ENCODE measurements around the gene OBSCN. TPM values are rescaled to one million over a fixed set of nuclear protein-coding genes. Genes with fewer than 3 reads are reported as not detected.

OBSCN gene
- total and polyA plus RNA-seq, 5 donors: 144 to 234 (median 188) TPM

GRCh38 chr1:228210076-228210651 lies 2.3 kb downstream of the OBSCN start:
- DNase-seq (peak in 2 of 3 donors; percentile 62 to 68), ATAC-seq (peak in 1 of 2 donors; percentile 1)
- H3K4me3 ChIP-seq (ENCODE audit: low read length): no peak overlapping the region
- H3K27me3 ChIP-seq (ENCODE audit: control insufficient read depth, insufficient read depth): no peaks in the 10 kb centered on the region
- intact Hi-C loops (cut with DNase I): no loop called here
- no peaks in the 10 kb centered on the region for H3K9me3 ChIP-seq (ENCODE audit: control insufficient read depth, low read length)
- H3K4me1 ChIP-seq (ENCODE audit: control insufficient read depth, insufficient read depth, low read length): no peaks in the 10 kb centered on the region
- peak overlapping the region; percentile 55 for H3K27ac ChIP-seq (ENCODE audit: low read length)
- 65% methylated on average over 11 of the region's 11 CpGs for WGBS

- intact Hi-C loops (cut with DNase I): no loop called here
- ATAC-seq (no peak), DNase-seq (no peak)
- WGBS: 70% methylated on average over 16 of the region's 16 CpGs
- Histone ChIP-seq H3K27ac (ENCODE audit: low read length) (no peak overlapping the region), H3K27me3 (ENCODE audit: control insufficient read depth, insufficient read depth) (no peaks in the 10 kb centered on the region), H3K4me3 (ENCODE audit: low read length) (no peak overlapping the region), H3K4me1 (ENCODE audit: control insufficient read depth, insufficient read depth, low read length) (no peaks in the 10 kb centered on the region), H3K9me3 (ENCODE audit: control insufficient read depth, low read length) (no peaks in the 10 kb centered on the region)
Measured at GRCh38 chr1:228210712-228211530, 3.1 kb downstream of the OBSCN start.

GRCh38 chr1:228211531-228212414 lies 3.9 kb downstream of the OBSCN start:
- H3K9me3 ChIP-seq (ENCODE audit: control insufficient read depth, low read length): no peaks in the 10 kb centered on the region
- DNase-seq (no peak), ATAC-seq (no peak)
- no peaks in the 10 kb centered on the region for H3K27me3 ChIP-seq (ENCODE audit: control insufficient read depth, insufficient read depth)
- H3K4me3 ChIP-seq (ENCODE audit: low read length): no peak overlapping the region
- no peaks in the 10 kb centered on the region for H3K4me1 ChIP-seq (ENCODE audit: control insufficient read depth, insufficient read depth, low read length)
- intact Hi-C loops (cut with DNase I): no loop called here
- WGBS: 70% methylated on average over 96 of the region's 96 CpGs
- H3K27ac ChIP-seq (ENCODE audit: low read length): no peak overlapping the region

- ATAC-seq (no peak), DNase-seq (no peak)
- no peaks in the 10 kb centered on the region for H3K9me3 ChIP-seq (ENCODE audit: control insufficient read depth, low read length)
- intact Hi-C loops (cut with DNase I): no loop called here
- H3K27ac ChIP-seq (ENCODE audit: low read length): no peak overlapping the region
- no peaks in the 10 kb centered on the region for H3K27me3 ChIP-seq (ENCODE audit: control insufficient read depth, insufficient read depth)
- 32% methylated on average over 66 of the region's 66 CpGs for WGBS
- H3K4me3 ChIP-seq (ENCODE audit: low read length): no peak overlapping the region
- H3K4me1 ChIP-seq (ENCODE audit: control insufficient read depth, insufficient read depth, low read length): no peaks in the 10 kb centered on the region
Measured at GRCh38 chr1:228212415-228212965, 4.6 kb downstream of the OBSCN start.

GRCh38 chr1:228212966-228213844 lies 5.4 kb downstream of the OBSCN start:
- Histone ChIP-seq H3K27me3 (ENCODE audit: control insufficient read depth, insufficient read depth) (no peaks in the 10 kb centered on the region), H3K4me1 (ENCODE audit: control insufficient read depth, insufficient read depth, low read length) (no peaks in the 10 kb centered on the region), H3K9me3 (ENCODE audit: control insufficient read depth, low read length) (no peaks in the 10 kb centered on the region), H3K4me3 (ENCODE audit: low read length) (peak overlapping the region; percentile 3), H3K27ac (ENCODE audit: low read length) (no peak overlapping the region)
- ATAC-seq (peak; percentile 79 to 81), DNase-seq (peak; percentile 86 to 95 (median 95))
- intact Hi-C loops (cut with DNase I): no loop called here
- WGBS: 4% methylated on average over 67 of the region's 67 CpGs

- no peaks in the 10 kb centered on the region for H3K4me1 ChIP-seq (ENCODE audit: control insufficient read depth, insufficient read depth, low read length)
- H3K27ac ChIP-seq (ENCODE audit: low read length): no peak overlapping the region
- H3K4me3 ChIP-seq (ENCODE audit: low read length): peak overlapping the region; percentile 3
- intact Hi-C loops (cut with DNase I): no loop called here
- WGBS: 44% methylated on average over 48 of the region's 48 CpGs
- H3K27me3 ChIP-seq (ENCODE audit: control insufficient read depth, insufficient read depth): no peaks in the 10 kb centered on the region
- DNase-seq: peak in 1 of 3 donors; percentile 50
- ATAC-seq: peak in 1 of 2 donors; percentile 1
- no peaks in the 10 kb centered on the region for H3K9me3 ChIP-seq (ENCODE audit: control insufficient read depth, low read length)
Measured at GRCh38 chr1:228213917-228214808, 6.3 kb downstream of the OBSCN start.

GRCh38 chr1:228214921-228215662 lies 7.2 kb downstream of the OBSCN start:
- WGBS: 87% methylated on average over 23 of the region's 23 CpGs
- intact Hi-C loops (cut with DNase I): no loop called here

GRCh38 chr1:228215663-228216116 lies 7.8 kb downstream of the OBSCN start:
- Histone ChIP-seq H3K27me3 (ENCODE audit: control insufficient read depth, insufficient read depth) (no peaks in the 10 kb centered on the region), H3K27ac (ENCODE audit: low read length) (peak overlapping the region; percentile 8), H3K9me3 (ENCODE audit: control insufficient read depth, low read length) (no peaks in the 10 kb centered on the region), H3K4me1 (ENCODE audit: control insufficient read depth, insufficient read depth, low read length) (no peaks in the 10 kb centered on the region), H3K4me3 (ENCODE audit: low read length) (no peak overlapping the region)
- intact Hi-C loops (cut with DNase I): no loop called here
- DNase-seq (peak in 1 of 3 donors; percentile 49), ATAC-seq (no peak)
- WGBS: 92% methylated on average over 13 of the region's 13 CpGs

More at GRCh38 chr1:228214921-228215662, 7.2 kb downstream of the OBSCN start:
- H3K4me1 ChIP-seq (ENCODE audit: control insufficient read depth, insufficient read depth, low read length): no peaks in the 10 kb centered on the region
- no peak for DNase-seq
- H3K27me3 ChIP-seq (ENCODE audit: control insufficient read depth, insufficient read depth): no peaks in the 10 kb centered on the region
- no peak for ATAC-seq
- H3K9me3 ChIP-seq (ENCODE audit: control insufficient read depth, low read length): no peaks in the 10 kb centered on the region
- H3K4me3 ChIP-seq (ENCODE audit: low read length): no peak overlapping the region
- no peak overlapping the region for H3K27ac ChIP-seq (ENCODE audit: low read length)

All from right cardiac atrium (tissue), 5 donors.